HUES64 (cell line): ENCODE results near the gene MAFB. TPM values are rescaled to one million over a fixed set of nuclear protein-coding genes. Genes with fewer than 3 reads are reported as not detected.
"Not testable (repeated sequence)": the region's sequence is repeated elsewhere in the genome, so short reads cannot be mapped to it uniquely, and the experiment has no call there.

Experiments used
- H3K27ac ChIP-seq: 2 replicates; pipeline ENCODE4 v1.7.0; 2013; ENCODE audit warnings: low read depth, low read length, inconsistent platforms
- H3K27me3 ChIP-seq: 2 replicates; pipeline ENCODE4 v1.6.1; 2013; ENCODE audit warnings: mild to moderate bottlenecking, low read length; ENCODE audit not compliant: insufficient read depth
- H3K36me3 ChIP-seq: 2 replicates; pipeline ENCODE4 v1.6.1; 2013; ENCODE audit warnings: mild to moderate bottlenecking, low read length; ENCODE audit not compliant: insufficient read depth
- H3K4me1 ChIP-seq: 2 replicates; pipeline ENCODE4 v1.6.1; 2013; ENCODE audit warnings: mild to moderate bottlenecking, low read length, moderate library complexity; ENCODE audit not compliant: insufficient read depth
- H3K4me3 ChIP-seq: 2 replicates; pipeline ENCODE4 v1.5.1; 2013; ENCODE audit warnings: mild to moderate bottlenecking, low read length, moderate library complexity
- H3K9ac ChIP-seq: 2 replicates; pipeline ENCODE4 v1.6.1; 2013; ENCODE audit warnings: mild to moderate bottlenecking, low read depth, low read length
- H3K9me3 ChIP-seq: 2 replicates; pipeline ENCODE4 v1.6.1; 2013; ENCODE audit warnings: low read depth, low read length; ENCODE audit not compliant: insufficient read depth
- WGBS: fragments of 150-250, 120-280 bp; methylation state at CpG from one replicate; pipeline ENCODE4 v1.1.7; 2013; ENCODE audit warnings: missing lambda C conversion rate; 5-methylcytosine and 5-hydroxymethylcytosine counted together
- polyA plus RNA-seq, 2 experiments: library from polyadenylated mRNA; stranded (reverse); fragments of 50-300 nt; gene quantifications; one replicate each; pipeline ENCODE4 v1.2.3, GENCODE V29; 2013

The MAFB gene
- polyA plus RNA-seq (2013, experiment 1 of 2): 1.8 TPM
- polyA plus RNA-seq (2013, experiment 2 of 2): 1.7 TPM

- Histone ChIP-seq H3K9me3 (no peaks in the 10 kb centered on the region), H3K4me1 (peaks cover 4% of the 10 kb centered on the region; the same call in 1 of the 2 replicates), H3K27ac (no peak within 1 kb of the TSS; the same call in 1 of the 2 replicates), H3K36me3 (no peaks in the 10 kb centered on the region), H3K9ac (0 out of 2 replicates have a peak within 1 kb of the TSS, but pooled peaks have one; percentile 33), H3K27me3 (peaks cover 98% of the 10 kb centered on the region), H3K4me3 (peak within 1 kb of the TSS; percentile 59)
- WGBS: under 1% methylated on average over 85 of the region's 85 CpGs
Measured at GRCh38 chr20:40689100-40689942, at the start of gene MAFB. TSS of gene MAFB (minus strand) at chr20:40689236. CDS start at chr20:40688850, 386 bp downstream.

GRCh38 chr20:40736468-40736867, 47.4 kb upstream of the MAFB start:
- not testable (repeated sequence) for H3K9me3 ChIP-seq, H3K9ac ChIP-seq, H3K27me3 ChIP-seq, H3K4me1 ChIP-seq, H3K4me3 ChIP-seq, H3K36me3 ChIP-seq, H3K27ac ChIP-seq
- WGBS: 89% methylated on average over 4 of the region's 4 CpGs

GRCh38 chr20:40728996-40729395, 40.0 kb upstream of the MAFB start:
- Histone ChIP-seq H3K27me3 (no peaks in the 10 kb centered on the region), H3K36me3 (no peaks in the 10 kb centered on the region), H3K4me1 (no peaks in the 10 kb centered on the region), H3K4me3 (no peak overlapping the region), H3K9me3 (no peaks in the 10 kb centered on the region), H3K27ac (no peak overlapping the region), H3K9ac (no peak overlapping the region)
- WGBS: 81% methylated on average over 2 of the region's 2 CpGs

DNA sequence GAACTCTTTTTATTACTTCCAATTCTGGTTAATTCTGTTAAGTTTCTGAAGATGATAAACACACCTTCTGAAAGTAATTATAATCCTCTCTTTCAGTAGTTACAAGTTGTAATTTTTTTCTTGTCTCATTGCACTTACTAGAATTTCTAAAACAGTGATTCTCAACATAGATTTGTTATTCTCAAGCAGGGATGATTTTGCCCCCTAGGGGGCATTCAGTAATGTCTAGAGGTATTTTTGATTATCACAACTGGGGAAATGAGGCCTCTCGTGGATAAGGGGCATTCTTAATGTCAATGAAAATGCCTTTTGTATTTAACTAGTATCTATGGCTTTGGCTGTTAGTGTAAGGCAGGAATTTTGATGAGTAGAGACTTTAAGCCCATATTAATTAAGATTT, 39.4 kb upstream of the MAFB start:
- H3K4me3 ChIP-seq: no peak overlapping the region
- no peaks in the 10 kb centered on the region for H3K27me3 ChIP-seq
- no peak overlapping the region for H3K27ac ChIP-seq
- 84% methylated on average over 1 of the region's 1 CpG for WGBS
- no peaks in the 10 kb centered on the region for H3K36me3 ChIP-seq
- H3K9ac ChIP-seq: no peak overlapping the region
- no peaks in the 10 kb centered on the region for H3K4me1 ChIP-seq
- no peaks in the 10 kb centered on the region for H3K9me3 ChIP-seq

DNA sequence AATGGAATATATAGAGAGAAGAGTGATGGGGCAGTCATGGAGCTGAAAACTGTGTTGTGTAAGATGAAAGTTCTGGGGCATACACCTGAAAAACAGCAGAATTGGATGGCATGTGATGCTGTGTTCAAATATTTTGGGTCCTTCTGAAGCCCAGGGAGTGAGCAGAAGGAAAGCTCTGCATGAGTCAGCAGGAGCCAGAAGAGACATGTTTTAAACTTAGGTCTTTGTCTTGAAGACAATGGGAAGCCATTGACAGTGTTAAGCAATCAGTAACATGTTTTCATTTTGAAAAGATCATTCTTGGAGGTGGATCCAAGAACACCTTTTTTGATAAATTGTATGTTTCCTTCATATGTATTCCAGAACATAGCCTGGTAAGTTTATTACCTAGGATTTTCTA, 38.9 kb upstream of the MAFB start:
- Histone ChIP-seq H3K27ac (no peak overlapping the region), H3K4me1 (no peaks in the 10 kb centered on the region), H3K9me3 (no peaks in the 10 kb centered on the region), H3K4me3 (no peak overlapping the region), H3K27me3 (no peaks in the 10 kb centered on the region), H3K9ac (no peak overlapping the region), H3K36me3 (no peaks in the 10 kb centered on the region)

DNA sequence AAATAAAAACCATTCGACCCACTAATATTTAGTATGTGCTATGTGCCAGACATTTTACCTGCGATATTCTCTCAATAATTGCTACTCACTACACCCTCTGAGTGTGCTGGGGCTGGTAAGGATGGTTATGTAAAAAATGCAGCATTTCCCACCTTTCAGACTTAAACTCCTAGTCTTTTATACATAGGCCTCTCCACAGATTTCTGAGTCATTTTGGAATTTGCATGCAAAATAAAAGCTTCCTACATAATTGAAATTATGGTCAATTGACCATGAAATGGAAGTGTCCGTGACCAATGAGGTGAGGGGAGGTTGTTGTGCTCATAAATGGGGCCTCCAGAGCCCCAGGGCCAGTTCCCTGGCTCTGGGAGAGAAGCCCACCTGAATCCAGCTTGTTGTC, 37.7 kb upstream of the MAFB start:
- 98% methylated on average over 2 of the region's 3 CpGs for WGBS
- Histone ChIP-seq H3K36me3 (no peaks in the 10 kb centered on the region), H3K4me3 (no peak overlapping the region)

GRCh38 chr20:40724566-40724965, 35.5 kb upstream of the MAFB start:
- whole genome bisulfite sequencing: 91% methylated on average over 7 of the region's 7 CpGs
- H3K4me3 ChIP-seq: no peak overlapping the region
- H3K27me3 ChIP-seq: no peaks in the 10 kb centered on the region
- no peaks in the 10 kb centered on the region for H3K4me1 ChIP-seq
- H3K9me3 ChIP-seq: no peaks in the 10 kb centered on the region
- H3K36me3 ChIP-seq: no peaks in the 10 kb centered on the region
- no peak overlapping the region for H3K27ac ChIP-seq
- no peak overlapping the region for H3K9ac ChIP-seq

More for the DNA sequence above, 37.7 kb upstream of the MAFB start:
- H3K9ac ChIP-seq: no peak overlapping the region
- H3K4me1 ChIP-seq: no peaks in the 10 kb centered on the region
- no peaks in the 10 kb centered on the region for H3K27me3 ChIP-seq
- no peaks in the 10 kb centered on the region for H3K9me3 ChIP-seq
- no peak overlapping the region for H3K27ac ChIP-seq

DNA sequence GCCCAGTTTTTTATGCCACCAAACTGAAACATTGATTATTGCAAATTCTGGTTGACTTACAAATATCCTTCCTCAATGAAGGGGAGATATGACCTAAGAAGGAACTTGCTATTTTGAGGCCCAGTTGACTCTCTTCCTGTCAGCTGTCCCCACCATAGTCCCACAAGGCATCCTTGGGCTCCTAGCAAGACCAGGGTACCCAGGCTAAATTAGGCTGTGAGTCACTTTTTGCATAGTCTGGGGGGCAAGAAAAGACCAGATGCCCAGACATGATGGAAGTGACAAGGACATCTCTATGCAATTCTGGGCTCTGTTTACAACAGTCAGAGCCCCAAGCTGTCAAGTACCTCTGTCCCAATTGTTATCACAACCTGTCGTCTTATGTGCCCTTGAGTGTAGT, 31.8 kb upstream of the MAFB start:
- WGBS: 94% methylated on average over 1 of the region's 1 CpG
- Histone ChIP-seq H3K9ac (no peak overlapping the region), H3K9me3 (no peaks in the 10 kb centered on the region), H3K36me3 (no peaks in the 10 kb centered on the region), H3K4me3 (no peak overlapping the region), H3K4me1 (no peaks in the 10 kb centered on the region), H3K27ac (no peak overlapping the region), H3K27me3 (no peaks in the 10 kb centered on the region)

DNA sequence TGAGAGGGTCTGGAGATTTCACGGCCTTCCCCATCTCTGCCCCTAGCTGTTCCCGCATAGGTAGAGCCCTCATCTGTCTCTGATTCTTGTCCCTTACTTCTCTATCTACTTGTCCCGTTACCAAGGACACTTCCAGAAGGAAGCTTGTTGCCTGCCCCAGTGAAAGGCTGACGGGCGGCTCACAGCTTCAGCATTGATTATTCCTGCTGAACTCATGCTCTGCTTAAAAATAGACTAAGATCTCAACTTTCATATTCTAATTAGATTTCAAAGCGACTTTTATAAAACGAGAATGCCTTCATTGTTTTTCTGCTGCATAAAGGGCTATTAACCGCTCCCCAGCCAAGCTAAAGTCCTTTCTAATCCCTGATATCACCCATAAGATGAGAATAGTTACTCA, 31.1 kb upstream of the MAFB start:
- Histone ChIP-seq H3K27ac (no peak overlapping the region), H3K36me3 (no peaks in the 10 kb centered on the region), H3K4me3 (no peak overlapping the region), H3K27me3 (no peaks in the 10 kb centered on the region), H3K4me1 (no peaks in the 10 kb centered on the region), H3K9me3 (no peaks in the 10 kb centered on the region), H3K9ac (no peak overlapping the region)
- 91% methylated on average over 8 of the region's 8 CpGs for WGBS

GRCh38 chr20:40718982-40719729, 30.1 kb upstream of the MAFB start:
- Histone ChIP-seq H3K4me3 (no peak overlapping the region), H3K27me3 (no peaks in the 10 kb centered on the region), H3K27ac (no peak overlapping the region), H3K9me3 (no peaks in the 10 kb centered on the region), H3K4me1 (no peaks in the 10 kb centered on the region), H3K36me3 (no peaks in the 10 kb centered on the region), H3K9ac (no peak overlapping the region)
- 97% methylated on average over 8 of the region's 8 CpGs for WGBS

DNA sequence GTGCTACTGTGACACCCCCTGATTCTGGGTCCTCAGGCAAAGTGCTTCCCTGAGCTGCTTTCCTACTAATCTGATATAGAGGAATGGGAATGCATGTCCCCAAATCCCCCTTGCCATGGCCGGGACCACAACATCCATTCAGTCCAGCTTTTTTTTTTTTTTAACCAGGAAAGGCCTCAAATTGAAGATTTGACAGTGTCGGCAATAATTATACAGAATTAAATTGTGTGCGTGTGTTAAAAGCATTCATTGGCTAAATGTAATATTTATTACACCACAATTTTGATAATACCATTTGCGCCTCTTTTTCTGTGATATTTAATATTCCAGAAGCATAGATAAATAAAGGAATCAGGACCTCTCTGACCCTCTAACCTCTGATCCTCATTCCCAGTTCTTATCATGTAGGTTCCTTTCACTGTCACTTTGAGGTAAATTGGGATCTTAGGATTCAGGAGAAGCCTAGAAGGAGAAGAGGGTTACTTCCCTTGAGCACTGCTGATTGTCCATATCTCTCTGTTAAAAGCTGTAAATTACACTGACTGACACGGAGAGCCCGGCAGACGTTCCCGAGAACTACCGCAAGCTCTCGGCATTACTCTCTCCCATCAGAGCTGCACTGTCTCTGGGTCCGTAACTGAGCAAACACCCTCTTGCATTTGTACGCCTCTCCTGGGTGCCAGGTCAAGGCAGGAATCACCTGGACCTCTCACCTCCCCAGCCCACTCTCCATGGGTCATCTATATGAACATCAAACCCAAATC, 29.4 kb upstream of the MAFB start:
- no peaks in the 10 kb centered on the region for H3K4me1 ChIP-seq
- no peak overlapping the region for H3K9ac ChIP-seq
- H3K36me3 ChIP-seq: no peaks in the 10 kb centered on the region
- H3K27ac ChIP-seq: no peak overlapping the region
- 91% methylated on average over 9 of the region's 12 CpGs for WGBS
- H3K9me3 ChIP-seq: no peaks in the 10 kb centered on the region
- no peaks in the 10 kb centered on the region for H3K27me3 ChIP-seq
- no peak overlapping the region for H3K4me3 ChIP-seq
